Stimulated activated memory B cell treated with anti-CD40 and anti-IgM and Interleukin-4, amounts not matched to agents 10 μg/mL and 1 μg/mL and 100 μg/mL, for 72 hours (primary cell): ENCODE measurements around the gene OTOP3.
A peak's percentile ranks its signal among the peaks of the same experiment; 100 is the strongest.
"Not testable (repeated sequence)": the region's sequence is repeated elsewhere in the genome, so short reads cannot be mapped to it uniquely, and the experiment has no call there.

ENCODE experiments used
- ATAC-seq: fragments of 150-1000 bp; cut with Tn5 transposase; 2 replicates; pipeline ENCODE4 v1.10.0; 2021
- H3K27ac Mint-ChIP-seq: one replicate; pipeline ENCODE4 v1.8.0; 2022; ENCODE audit warnings: mild to moderate bottlenecking, mixed read lengths
- H3K27me3 Mint-ChIP-seq: one replicate; pipeline ENCODE4 v1.8.0; 2022; ENCODE audit warnings: mixed read lengths
- H3K36me3 Mint-ChIP-seq: one replicate; pipeline ENCODE4 v1.8.0; 2022; ENCODE audit warnings: mixed read lengths
- H3K4me1 Mint-ChIP-seq: one replicate; pipeline ENCODE4 v1.8.0; 2022; ENCODE audit warnings: mixed read lengths
- H3K4me3 Mint-ChIP-seq: one replicate; pipeline ENCODE4 v1.8.0; 2022; ENCODE audit warnings: mild to moderate bottlenecking, moderate library complexity, mixed read lengths
- H3K9me3 Mint-ChIP-seq: one replicate; pipeline ENCODE4 v1.8.0; 2022; ENCODE audit warnings: mixed read lengths

The OTOP3 gene

GRCh38 chr17:74978240-74978639 lies 42.5 kb downstream of the OTOP3 start:
- H3K4me1 Mint-ChIP-seq: peaks cover 11% of the 10 kb centered on the region
- ATAC-seq: no peak

GRCh38 chr17:74979408-74980146 lies 43.9 kb downstream of the OTOP3 start:
- Mint-ChIP-seq H3K4me1 (peaks cover 11% of the 10 kb centered on the region), H3K9me3 (no peaks in the 10 kb centered on the region), H3K27me3 (peaks cover 61% of the 10 kb centered on the region), H3K4me3 (no peak overlapping the region), H3K27ac (no peak overlapping the region), H3K36me3 (no peaks in the 10 kb centered on the region)
- ATAC-seq: no peak

More at GRCh38 chr17:74978240-74978639, 42.5 kb downstream of the OTOP3 start:
- H3K27me3 Mint-ChIP-seq: peaks cover 59% of the 10 kb centered on the region
- H3K4me3 Mint-ChIP-seq: no peak overlapping the region
- H3K9me3 Mint-ChIP-seq: no peaks in the 10 kb centered on the region
- no peak overlapping the region for H3K27ac Mint-ChIP-seq
- no peaks in the 10 kb centered on the region for H3K36me3 Mint-ChIP-seq

GRCh38 chr17:74981318-74981978 lies 45.8 kb downstream of the OTOP3 start:
- no peak for ATAC-seq
- H3K27ac Mint-ChIP-seq: peak overlapping the region; percentile 40

GRCh38 chr17:74981979-74982662 lies 46.4 kb downstream of the OTOP3 start:
- Mint-ChIP-seq H3K27me3 (peaks cover 61% of the 10 kb centered on the region), H3K4me3 (peak overlapping the region; percentile 78), H3K9me3 (no peaks in the 10 kb centered on the region), H3K36me3 (no peaks in the 10 kb centered on the region), H3K27ac (peak overlapping the region; percentile 40), H3K4me1 (peaks cover 20% of the 10 kb centered on the region)
- ATAC-seq: peak; percentile 92

More at GRCh38 chr17:74981318-74981978, 45.8 kb downstream of the OTOP3 start:
- Mint-ChIP-seq H3K27me3 (peaks cover 61% of the 10 kb centered on the region), H3K4me1 (peaks cover 13% of the 10 kb centered on the region), H3K36me3 (no peaks in the 10 kb centered on the region), H3K4me3 (peak overlapping the region; percentile 78), H3K9me3 (no peaks in the 10 kb centered on the region)

- H3K27me3 Mint-ChIP-seq: peaks cover 65% of the 10 kb centered on the region
- ATAC-seq, H3K36me3 Mint-ChIP-seq, H3K9me3 Mint-ChIP-seq: not testable (repeated sequence)
- H3K4me3 Mint-ChIP-seq: peak overlapping the region; percentile 78
- peak overlapping the region; percentile 40 for H3K27ac Mint-ChIP-seq
- peaks cover 22% of the 10 kb centered on the region for H3K4me1 Mint-ChIP-seq
Measured at GRCh38 chr17:74982663-74983313, 47.1 kb downstream of the OTOP3 start.

GRCh38 chr17:74986206-74986576 lies 50.5 kb downstream of the OTOP3 start:
- Mint-ChIP-seq H3K4me1 (peaks cover 27% of the 10 kb centered on the region), H3K27ac (no peak overlapping the region), H3K4me3 (no peak overlapping the region), H3K36me3 (no peaks in the 10 kb centered on the region), H3K9me3 (no peaks in the 10 kb centered on the region), H3K27me3 (peaks cover 54% of the 10 kb centered on the region)
- ATAC-seq: no peak

DNA sequence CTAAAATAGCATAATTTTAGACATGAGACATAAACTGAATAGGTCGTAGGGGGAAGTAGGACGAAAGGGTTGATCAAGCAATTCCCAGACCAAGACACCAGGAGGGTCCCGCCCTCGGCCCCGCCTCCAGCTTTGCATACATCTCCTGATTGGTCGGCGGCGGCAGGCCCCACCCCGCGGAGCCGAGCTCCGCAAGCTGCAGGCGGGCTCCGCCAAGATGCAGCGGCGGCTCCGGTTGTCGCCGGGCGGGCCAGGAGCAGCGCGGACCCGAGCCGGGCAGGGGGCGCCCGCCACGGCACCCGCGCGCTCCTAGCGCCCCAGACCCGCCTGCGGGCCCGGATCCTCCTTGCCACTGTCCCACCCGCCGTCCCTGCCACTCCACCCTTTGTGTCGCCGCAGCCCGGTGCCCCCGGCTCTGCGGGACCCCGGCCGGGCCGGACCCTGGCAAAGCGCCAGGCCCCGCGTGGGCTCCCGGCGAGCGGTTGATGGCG lies 51.8 kb downstream of the OTOP3 start, which contains the start of gene CDR2L:
CDR2L (plus strand) TSS at position 215 of the 491 bp plus-strand sequence. CDS start 412 bp downstream, outside the sequence.
- no peak within 1 kb of the TSS for H3K27ac Mint-ChIP-seq
- peak within 1 kb of the TSS; percentile 71 for H3K4me3 Mint-ChIP-seq
- H3K9me3 Mint-ChIP-seq: no peaks in the 10 kb centered on the region
- H3K36me3 Mint-ChIP-seq: no peaks in the 10 kb centered on the region
- peaks cover 18% of the 10 kb centered on the region for H3K4me1 Mint-ChIP-seq
- peak; percentile 96 for ATAC-seq
- peaks cover 49% of the 10 kb centered on the region for H3K27me3 Mint-ChIP-seq

DNA sequence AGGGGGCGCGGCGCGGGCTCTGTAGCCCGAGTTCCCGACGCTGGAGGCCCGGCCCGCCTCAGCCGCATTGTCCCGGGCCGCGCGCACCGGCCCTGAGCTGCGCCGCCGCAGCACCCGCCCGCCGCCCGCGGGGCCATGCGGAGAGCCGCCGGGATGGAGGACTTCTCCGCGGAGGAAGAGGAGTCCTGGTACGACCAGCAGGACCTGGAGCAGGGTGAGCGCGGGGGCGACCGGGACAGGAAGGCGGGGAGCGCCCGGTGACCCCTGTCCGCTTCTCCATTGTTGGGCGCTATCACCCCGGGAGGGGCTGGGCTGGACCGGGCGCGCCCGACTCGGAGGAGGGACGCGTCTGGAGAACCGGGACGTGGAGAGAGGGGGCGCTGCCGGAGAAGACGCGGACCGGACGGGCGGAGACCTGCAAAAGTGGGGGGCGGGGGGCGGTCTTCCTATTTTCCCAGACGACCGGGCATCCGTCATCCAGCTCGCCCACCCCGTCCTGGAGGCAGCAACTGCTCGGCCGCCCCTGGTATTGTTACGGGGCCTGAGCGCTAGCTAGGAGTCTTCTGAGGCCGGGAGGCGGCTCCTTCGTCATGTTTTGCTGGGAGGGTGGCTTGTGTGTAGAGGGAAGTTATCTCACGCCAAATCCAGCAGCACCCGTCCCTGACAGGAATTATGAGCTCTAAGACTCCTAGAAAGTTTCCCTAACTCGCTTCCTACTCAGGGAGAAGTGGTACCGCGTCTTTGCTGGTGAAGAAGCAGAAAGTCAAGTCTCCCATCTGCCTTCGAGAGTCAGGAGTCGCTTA lies 52.4 kb downstream of the OTOP3 start:
- H3K27ac Mint-ChIP-seq: no peak overlapping the region
- H3K4me3 Mint-ChIP-seq: peak overlapping the region; percentile 64
- peaks cover 18% of the 10 kb centered on the region for H3K4me1 Mint-ChIP-seq
- ATAC-seq: peak; percentile 69
- H3K9me3 Mint-ChIP-seq: no peaks in the 10 kb centered on the region
- H3K27me3 Mint-ChIP-seq: peaks cover 49% of the 10 kb centered on the region
- H3K36me3 Mint-ChIP-seq: no peaks in the 10 kb centered on the region

- no peaks in the 10 kb centered on the region for H3K36me3 Mint-ChIP-seq
- no peak for ATAC-seq
- H3K4me3 Mint-ChIP-seq: no peak overlapping the region
Measured at GRCh38 chr17:74990581-74991105, 54.9 kb downstream of the OTOP3 start.

DNA sequence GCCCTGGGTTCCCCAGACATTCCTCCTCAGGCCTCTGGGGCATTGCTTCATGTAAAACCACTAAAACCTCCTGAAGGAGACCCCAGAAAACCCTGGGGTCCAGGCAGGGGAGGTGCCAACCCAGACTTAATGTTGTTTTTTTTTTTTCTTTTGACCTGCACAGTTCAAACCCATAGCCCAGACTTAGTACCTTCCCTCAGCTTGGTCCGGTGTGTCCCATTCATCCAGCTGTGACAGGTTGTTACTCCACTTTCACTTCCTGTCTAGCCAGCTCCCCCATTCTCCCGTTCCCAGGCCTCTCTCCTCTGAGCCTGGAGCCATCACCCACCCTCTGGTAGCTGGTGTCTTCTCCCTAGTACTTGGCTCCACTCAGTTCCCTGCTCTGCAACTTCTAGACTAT lies 56.5 kb downstream of the OTOP3 start:
- Mint-ChIP-seq H3K9me3 (no peaks in the 10 kb centered on the region), H3K27me3 (peaks cover 22% of the 10 kb centered on the region), H3K4me3 (no peak overlapping the region), H3K4me1 (peaks cover 8% of the 10 kb centered on the region), H3K36me3 (no peaks in the 10 kb centered on the region), H3K27ac (no peak overlapping the region)
- ATAC-seq: no peak

More at GRCh38 chr17:74990581-74991105, 54.9 kb downstream of the OTOP3 start:
- Mint-ChIP-seq H3K9me3 (no peaks in the 10 kb centered on the region), H3K27ac (no peak overlapping the region), H3K4me1 (peaks cover 18% of the 10 kb centered on the region), H3K27me3 (peaks cover 36% of the 10 kb centered on the region)

GRCh38 chr17:74994440-74994839 lies 58.7 kb downstream of the OTOP3 start:
- H3K36me3 Mint-ChIP-seq: no peaks in the 10 kb centered on the region
- H3K27ac Mint-ChIP-seq: no peak overlapping the region
- H3K4me1 Mint-ChIP-seq: no peaks in the 10 kb centered on the region
- peaks cover 3% of the 10 kb centered on the region for H3K27me3 Mint-ChIP-seq
- no peaks in the 10 kb centered on the region for H3K9me3 Mint-ChIP-seq
- no peak overlapping the region for H3K4me3 Mint-ChIP-seq
- ATAC-seq: no peak

- H3K27ac Mint-ChIP-seq: no peak overlapping the region
- H3K4me3 Mint-ChIP-seq: no peak overlapping the region
- H3K9me3 Mint-ChIP-seq: no peaks in the 10 kb centered on the region
- no peak for ATAC-seq
- peaks cover 3% of the 10 kb centered on the region for H3K27me3 Mint-ChIP-seq
- H3K4me1 Mint-ChIP-seq: no peaks in the 10 kb centered on the region
- no peaks in the 10 kb centered on the region for H3K36me3 Mint-ChIP-seq
Measured at GRCh38 chr17:74995847-74996246, 60.1 kb downstream of the OTOP3 start.

DNA sequence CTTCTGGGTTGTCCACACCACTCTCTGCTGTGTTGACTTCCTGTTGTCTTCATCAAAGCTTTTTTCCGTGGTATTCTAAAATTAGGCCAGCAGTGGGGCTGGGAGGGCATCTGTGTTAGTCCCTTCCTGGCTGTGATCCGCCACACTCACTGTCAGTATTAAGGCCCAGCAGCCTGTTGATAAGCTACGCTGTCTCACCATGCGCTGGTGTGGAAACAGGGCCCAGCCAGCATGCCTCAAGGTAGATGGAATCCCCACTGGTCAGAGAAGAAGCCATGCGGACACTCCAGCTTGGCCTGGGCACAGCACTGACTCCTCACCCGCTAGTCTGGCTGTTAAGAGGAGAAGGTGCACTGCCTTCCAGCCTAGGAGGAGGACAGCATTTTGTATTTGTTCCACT lies 63.1 kb downstream of the OTOP3 start:
- Mint-ChIP-seq H3K27ac (no peak overlapping the region), H3K36me3 (no peaks in the 10 kb centered on the region), H3K27me3 (peaks cover 23% of the 10 kb centered on the region), H3K4me1 (peaks cover 9% of the 10 kb centered on the region), H3K9me3 (no peaks in the 10 kb centered on the region), H3K4me3 (no peak overlapping the region)
- ATAC-seq: no peak

GRCh38 chr17:74999523-74999922 lies 63.8 kb downstream of the OTOP3 start:
- ATAC-seq: no peak
- Mint-ChIP-seq H3K4me3 (no peak overlapping the region), H3K27me3 (peaks cover 29% of the 10 kb centered on the region), H3K27ac (no peak overlapping the region), H3K9me3 (no peaks in the 10 kb centered on the region), H3K36me3 (no peaks in the 10 kb centered on the region), H3K4me1 (peaks cover 9% of the 10 kb centered on the region)
